ENCODE measurements around the gene RBM15. TPM values are rescaled to one million over a fixed set of nuclear protein-coding genes. Genes with fewer than 3 reads are reported as not detected.

RBM15 gene
- polyA plus RNA-seq, 4 donors: 1.6 to 13.9 (median 3.7) TPM

DNA sequence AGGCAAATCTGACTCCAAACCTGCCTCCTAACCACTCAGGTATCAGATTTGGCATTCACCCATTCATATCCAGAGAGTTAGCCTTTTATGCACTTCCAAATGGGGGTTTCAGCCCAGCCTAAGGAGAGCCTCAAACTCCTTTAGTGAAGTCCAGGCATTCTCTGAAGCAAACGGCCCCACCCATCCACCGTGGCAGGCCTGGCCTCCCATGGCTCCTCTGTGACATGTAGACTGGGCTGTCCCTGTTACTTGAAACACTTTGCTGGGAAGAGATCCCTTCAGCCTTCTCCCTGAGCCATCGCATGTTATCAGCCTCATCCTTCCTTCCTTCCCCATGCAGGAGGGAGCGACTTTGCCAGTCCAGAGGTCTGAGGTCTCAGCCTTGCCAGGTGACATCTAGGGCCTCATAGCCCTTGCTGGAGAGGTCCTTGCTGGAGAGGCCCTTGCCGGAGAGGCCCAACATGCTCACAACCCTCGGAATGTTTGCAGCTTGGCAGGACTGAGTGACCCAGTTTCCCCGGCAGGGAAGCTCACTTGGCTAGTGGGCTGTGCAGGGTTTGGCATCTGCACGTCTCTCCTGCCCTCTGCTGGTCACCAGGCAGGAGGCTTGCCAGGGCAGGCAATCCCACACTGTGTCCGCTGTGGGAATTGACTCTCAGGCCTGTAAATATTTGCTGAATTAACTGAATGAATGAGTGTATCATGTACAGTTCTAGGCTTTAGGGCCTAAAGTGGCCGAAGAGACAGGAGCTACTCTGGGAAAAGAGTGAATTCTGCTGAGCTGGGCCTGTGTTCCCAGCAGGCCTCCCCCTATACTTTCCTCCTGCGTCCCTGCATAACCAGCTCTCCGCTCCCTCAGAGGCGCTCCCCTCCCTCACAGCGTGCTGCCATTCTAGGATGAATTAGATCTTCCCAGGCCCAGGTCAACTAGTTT is 26.7 kb upstream of the RBM15 start:
- FAIRE-seq: no peak
- 41 to 44% (median 43%) methylated on average over 14 of the region's 14 CpGs for WGBS, 3 donors

DNA sequence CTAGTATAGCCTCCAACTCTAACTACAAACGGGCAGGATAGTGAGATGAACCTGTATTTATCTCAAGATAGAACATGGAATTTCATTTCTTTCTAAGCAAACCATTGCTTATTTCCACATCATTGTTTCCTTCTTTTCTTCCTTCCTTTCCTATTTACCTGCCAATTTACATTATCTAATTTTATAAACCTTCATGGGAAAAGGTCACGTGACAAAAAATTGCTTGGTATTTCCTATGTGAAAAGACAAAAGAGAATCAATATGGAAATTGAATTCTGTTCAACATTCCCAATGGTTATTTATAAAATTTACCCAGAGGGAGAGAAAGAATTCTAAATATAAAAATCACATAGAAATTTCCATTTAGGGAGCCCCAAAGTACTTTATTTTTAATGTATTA is 22.4 kb upstream of the RBM15 start:
- Histone ChIP-seq H3K4me1 (ENCODE audit: control insufficient read depth in 3 of 3, insufficient read depth in 2 of 3, low read depth in 1 of 3, low read length in 2 of 3) (no peaks in the 10 kb centered on the region), H3K36me3 (ENCODE audit: control insufficient read depth in 3 of 3, insufficient read depth in 2 of 3, low read depth in 1 of 3, low read length in 3 of 3) (no peaks in the 10 kb centered on the region), H3K4me3 (ENCODE audit: low read depth in 1 of 3, low read length in 3 of 3) (no peak overlapping the region), H3K27ac (ENCODE audit: low read depth in 1 of 3, low read length in 2 of 3) (no peak overlapping the region), H3K27me3 (ENCODE audit: control insufficient read depth in 3 of 3, insufficient read depth in 3 of 3, low read length in 3 of 3) (no peaks in the 10 kb centered on the region), H3K9me3 (ENCODE audit: control insufficient read depth in 2 of 2, insufficient read depth in 1 of 2, low read depth in 1 of 2, low read length in 1 of 2) (peaks cover 0 to 8% of the 10 kb centered on the region in 2 donors)
- FAIRE-seq (no peak), DNase-seq (no peak)
- WGBS, 3 donors: 78 to 88% (median 87%) methylated on average over 2 of the region's 2 CpGs

More for the DNA sequence above, 26.7 kb upstream of the RBM15 start:
- DNase-seq: peak; percentile 73 to 81
- H3K4me1 ChIP-seq (ENCODE audit: control insufficient read depth in 3 of 3, insufficient read depth in 2 of 3, low read depth in 1 of 3, low read length in 2 of 3): no peaks in the 10 kb centered on the region
- no peaks in the 10 kb centered on the region for H3K9me3 ChIP-seq (ENCODE audit: control insufficient read depth in 2 of 2, insufficient read depth in 1 of 2, low read depth in 1 of 2, low read length in 1 of 2)
- no peaks in the 10 kb centered on the region for H3K27me3 ChIP-seq (ENCODE audit: control insufficient read depth in 3 of 3, insufficient read depth in 3 of 3, low read length in 3 of 3)
- H3K4me3 ChIP-seq (ENCODE audit: low read depth in 1 of 3, low read length in 3 of 3): no peak overlapping the region
- H3K27ac ChIP-seq (ENCODE audit: low read depth in 1 of 3, low read length in 2 of 3): no peak overlapping the region
- no peaks in the 10 kb centered on the region for H3K36me3 ChIP-seq (ENCODE audit: control insufficient read depth in 3 of 3, insufficient read depth in 2 of 3, low read depth in 1 of 3, low read length in 3 of 3)

DNA sequence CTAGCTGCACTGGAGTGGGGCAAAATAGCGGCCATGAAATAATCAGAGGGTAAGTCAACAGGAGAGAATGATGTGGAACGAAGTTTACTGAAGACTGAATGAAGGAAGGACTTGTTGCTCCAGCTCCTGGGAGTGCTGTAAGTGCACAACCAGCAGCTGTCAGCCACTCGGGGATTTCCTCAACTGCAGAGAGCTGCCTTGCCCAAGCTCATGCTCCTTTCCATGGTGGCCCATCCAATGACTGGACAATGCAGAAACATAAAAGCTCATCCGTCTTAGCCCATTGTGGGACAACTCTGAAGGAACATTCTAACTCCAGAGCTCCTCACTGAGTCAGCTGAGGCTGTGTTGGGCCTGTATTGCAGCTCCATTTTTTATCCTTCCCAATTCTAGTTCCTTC is 21.1 kb upstream of the RBM15 start:
- H3K27ac ChIP-seq (ENCODE audit: low read depth in 1 of 3, low read length in 2 of 3): no peak overlapping the region
- H3K27me3 ChIP-seq (ENCODE audit: control insufficient read depth in 3 of 3, insufficient read depth in 3 of 3, low read length in 3 of 3): no peaks in the 10 kb centered on the region
- H3K4me3 ChIP-seq (ENCODE audit: low read depth in 1 of 3, low read length in 3 of 3): no peak overlapping the region
- no peaks in the 10 kb centered on the region for H3K36me3 ChIP-seq (ENCODE audit: control insufficient read depth in 3 of 3, insufficient read depth in 2 of 3, low read depth in 1 of 3, low read length in 3 of 3)
- DNase-seq: no peak
- H3K4me1 ChIP-seq (ENCODE audit: control insufficient read depth in 3 of 3, insufficient read depth in 2 of 3, low read depth in 1 of 3, low read length in 2 of 3): no peaks in the 10 kb centered on the region
- H3K9me3 ChIP-seq (ENCODE audit: control insufficient read depth in 2 of 2, insufficient read depth in 1 of 2, low read depth in 1 of 2, low read length in 1 of 2): peaks cover 0 to 8% of the 10 kb centered on the region in 2 donors
- WGBS, 3 donors: 84 to 89% (median 87%) methylated on average over 4 of the region's 4 CpGs
- FAIRE-seq: no peak

DNA sequence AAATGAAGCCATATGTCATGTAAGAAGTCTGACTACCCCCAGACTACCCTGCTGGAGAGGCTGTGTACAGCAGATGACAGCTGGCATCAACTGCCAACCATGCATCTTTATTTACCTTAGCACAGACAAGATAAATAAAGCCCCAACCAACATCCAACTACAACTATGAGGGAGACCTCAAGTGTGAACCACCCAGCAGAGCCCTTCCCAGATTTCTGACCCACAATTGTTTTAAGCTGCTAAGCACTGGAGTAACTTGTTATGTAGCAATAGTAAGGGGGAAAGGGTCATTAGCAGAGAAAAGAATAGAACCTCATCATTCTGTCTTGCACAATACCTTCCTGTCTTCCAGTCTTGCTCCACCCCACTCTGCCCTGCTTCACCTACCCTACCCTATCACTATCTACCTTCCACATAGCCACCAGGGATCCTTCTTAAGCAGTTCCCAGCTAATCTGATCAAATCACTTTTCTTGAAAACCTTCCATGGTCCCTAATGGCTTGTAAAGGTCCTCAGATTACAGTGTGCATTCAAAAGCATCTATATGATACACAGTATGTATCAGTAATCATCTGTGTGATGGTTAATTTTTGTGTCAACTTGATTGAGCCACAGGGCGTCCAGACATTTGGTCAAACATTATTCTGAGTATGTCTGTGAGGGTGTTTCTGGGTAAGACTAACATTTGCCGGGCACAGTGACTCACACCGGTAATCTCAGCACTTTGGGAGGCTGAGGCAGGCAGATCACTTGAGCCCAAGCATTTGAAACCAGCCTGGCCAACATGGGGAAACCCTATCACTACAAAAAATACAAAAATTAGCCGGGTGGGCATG is 19.6 kb upstream of the RBM15 start:
- Histone ChIP-seq H3K9me3 (ENCODE audit: control insufficient read depth in 2 of 2, insufficient read depth in 1 of 2, low read depth in 1 of 2, low read length in 1 of 2) (peaks cover 0 to 8% of the 10 kb centered on the region in 2 donors), H3K4me1 (ENCODE audit: control insufficient read depth in 3 of 3, insufficient read depth in 2 of 3, low read depth in 1 of 3, low read length in 2 of 3) (no peaks in the 10 kb centered on the region), H3K4me3 (ENCODE audit: low read depth in 1 of 3, low read length in 3 of 3) (no peak overlapping the region), H3K27ac (ENCODE audit: low read depth in 1 of 3, low read length in 2 of 3) (no peak overlapping the region), H3K27me3 (ENCODE audit: control insufficient read depth in 3 of 3, insufficient read depth in 3 of 3, low read length in 3 of 3) (no peaks in the 10 kb centered on the region), H3K36me3 (ENCODE audit: control insufficient read depth in 3 of 3, insufficient read depth in 2 of 3, low read depth in 1 of 3, low read length in 3 of 3) (no peaks in the 10 kb centered on the region)
- FAIRE-seq (no peak), DNase-seq (no peak)
- WGBS, 3 donors: 78 to 83% (median 81%) methylated on average over 4 of the region's 4 CpGs

DNA sequence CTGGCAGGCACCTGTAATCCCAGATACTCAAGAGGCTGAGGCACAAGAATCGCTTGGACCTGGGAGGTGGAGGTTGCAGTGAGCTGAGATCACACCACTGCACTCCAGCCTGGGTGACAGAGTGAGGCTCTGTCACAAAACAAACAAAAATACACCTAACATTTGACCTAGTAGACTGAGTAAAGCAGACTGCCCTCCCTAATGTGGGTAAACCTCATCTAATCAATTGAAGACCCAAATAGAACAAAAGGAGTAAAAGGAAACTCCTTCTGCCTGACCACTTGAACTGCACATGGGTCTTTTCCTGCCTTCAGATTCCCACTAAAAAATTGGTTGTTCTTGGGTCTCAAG is 19.0 kb upstream of the RBM15 start:
- Histone ChIP-seq H3K27ac (ENCODE audit: low read depth in 1 of 3, low read length in 2 of 3) (no peak overlapping the region), H3K4me1 (ENCODE audit: control insufficient read depth in 3 of 3, insufficient read depth in 2 of 3, low read depth in 1 of 3, low read length in 2 of 3) (no peaks in the 10 kb centered on the region), H3K9me3 (ENCODE audit: control insufficient read depth in 2 of 2, insufficient read depth in 1 of 2, low read depth in 1 of 2, low read length in 1 of 2) (peaks cover 0 to 8% of the 10 kb centered on the region in 2 donors), H3K36me3 (ENCODE audit: control insufficient read depth in 3 of 3, insufficient read depth in 2 of 3, low read depth in 1 of 3, low read length in 3 of 3) (no peaks in the 10 kb centered on the region), H3K27me3 (ENCODE audit: control insufficient read depth in 3 of 3, insufficient read depth in 3 of 3, low read length in 3 of 3) (no peaks in the 10 kb centered on the region), H3K4me3 (ENCODE audit: low read depth in 1 of 3, low read length in 3 of 3) (no peak overlapping the region)
- no peak for DNase-seq
- no peak for FAIRE-seq
- 88 to 100% (median 88%) methylated on average over 1 of the region's 1 CpG for WGBS, 3 donors

DNA sequence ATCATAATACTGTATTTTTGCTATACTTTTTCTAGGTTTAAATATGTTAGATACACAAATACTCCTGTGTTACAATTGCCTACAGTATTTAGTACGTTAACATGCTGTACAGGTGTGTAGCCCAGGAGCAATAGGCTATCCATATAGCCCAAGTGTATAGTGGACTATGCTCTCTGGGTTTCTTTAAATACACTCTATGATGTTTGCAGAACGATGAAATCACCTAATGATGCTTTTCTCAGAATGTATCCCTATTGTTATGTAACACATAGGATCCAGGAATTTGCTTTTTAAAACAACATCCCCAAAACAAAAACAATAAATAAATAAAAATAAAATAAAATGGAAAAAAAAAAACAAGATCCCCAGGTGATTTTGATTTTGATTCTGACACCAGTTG is 18.1 kb upstream of the RBM15 start:
- Histone ChIP-seq H3K27me3 (ENCODE audit: control insufficient read depth in 3 of 3, insufficient read depth in 3 of 3, low read length in 3 of 3) (no peaks in the 10 kb centered on the region), H3K9me3 (ENCODE audit: control insufficient read depth in 2 of 2, insufficient read depth in 1 of 2, low read depth in 1 of 2, low read length in 1 of 2) (peaks cover 0 to 8% of the 10 kb centered on the region in 2 donors), H3K4me3 (ENCODE audit: low read depth in 1 of 3, low read length in 3 of 3) (no peak overlapping the region), H3K27ac (ENCODE audit: low read depth in 1 of 3, low read length in 2 of 3) (no peak overlapping the region), H3K4me1 (ENCODE audit: control insufficient read depth in 3 of 3, insufficient read depth in 2 of 3, low read depth in 1 of 3, low read length in 2 of 3) (no peaks in the 10 kb centered on the region), H3K36me3 (ENCODE audit: control insufficient read depth in 3 of 3, insufficient read depth in 2 of 3, low read depth in 1 of 3, low read length in 3 of 3) (no peaks in the 10 kb centered on the region)
- DNase-seq: peak in 1 of 2 donors; percentile 35
- WGBS, 3 donors: 36 to 64% (median 61%) methylated on average over 2 of the region's 2 CpGs
- FAIRE-seq: no peak

DNA sequence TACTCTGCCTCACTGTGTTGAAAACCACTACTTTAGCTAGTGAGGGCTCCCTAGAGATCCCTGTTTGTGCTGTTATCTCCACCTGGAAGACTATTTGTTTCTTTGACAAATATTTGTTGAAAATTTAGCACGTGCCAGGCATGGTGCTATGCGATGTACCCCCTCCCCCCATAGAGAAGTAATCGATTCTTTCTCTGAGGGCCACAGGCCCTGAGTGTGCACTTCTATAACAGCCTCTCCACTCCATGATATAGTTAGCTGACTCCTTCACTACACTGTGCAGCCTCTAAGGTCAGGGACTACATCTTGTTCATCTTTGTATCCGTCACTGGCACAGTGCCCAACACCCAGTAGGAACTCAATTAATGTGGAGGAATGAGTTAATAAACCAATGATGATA is 17.3 kb upstream of the RBM15 start:
- 68 to 78% (median 76%) methylated on average over 4 of the region's 4 CpGs for WGBS, 3 donors
- FAIRE-seq (no peak), DNase-seq (no peak)
- Histone ChIP-seq H3K4me1 (ENCODE audit: control insufficient read depth in 3 of 3, insufficient read depth in 2 of 3, low read depth in 1 of 3, low read length in 2 of 3) (no peaks in the 10 kb centered on the region), H3K27ac (ENCODE audit: low read depth in 1 of 3, low read length in 2 of 3) (no peak overlapping the region), H3K36me3 (ENCODE audit: control insufficient read depth in 3 of 3, insufficient read depth in 2 of 3, low read depth in 1 of 3, low read length in 3 of 3) (no peaks in the 10 kb centered on the region), H3K9me3 (ENCODE audit: control insufficient read depth in 2 of 2, insufficient read depth in 1 of 2, low read depth in 1 of 2, low read length in 1 of 2) (peaks cover 0 to 8% of the 10 kb centered on the region in 2 donors), H3K4me3 (ENCODE audit: low read depth in 1 of 3, low read length in 3 of 3) (no peak overlapping the region), H3K27me3 (ENCODE audit: control insufficient read depth in 3 of 3, insufficient read depth in 3 of 3, low read length in 3 of 3) (no peaks in the 10 kb centered on the region)

DNA sequence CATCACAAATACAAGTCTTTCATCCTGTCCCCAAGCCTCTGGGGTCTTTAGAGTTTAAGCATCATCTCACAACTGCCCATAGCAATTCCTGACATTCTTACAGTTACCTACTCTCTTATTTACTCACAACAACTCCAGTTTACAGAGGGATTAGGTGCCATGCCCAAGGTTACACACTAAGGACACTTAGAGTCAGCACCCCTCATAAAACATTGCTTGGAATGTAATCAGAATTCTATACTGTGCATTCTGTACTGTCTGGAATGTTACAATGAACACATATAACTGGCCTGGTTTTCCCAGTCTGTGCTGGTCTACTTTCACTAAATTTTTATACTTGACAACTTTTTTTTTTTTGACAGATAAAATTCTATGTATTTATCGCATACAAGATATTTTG is 14.5 kb upstream of the RBM15 start:
- FAIRE-seq: no peak
- H3K4me1 ChIP-seq (ENCODE audit: control insufficient read depth in 3 of 3, insufficient read depth in 2 of 3, low read depth in 1 of 3, low read length in 2 of 3): no peaks in the 10 kb centered on the region
- no peak for DNase-seq
- no peaks in the 10 kb centered on the region for H3K36me3 ChIP-seq (ENCODE audit: control insufficient read depth in 3 of 3, insufficient read depth in 2 of 3, low read depth in 1 of 3, low read length in 3 of 3)
- H3K9me3 ChIP-seq (ENCODE audit: control insufficient read depth in 2 of 2, insufficient read depth in 1 of 2, low read depth in 1 of 2, low read length in 1 of 2): peaks cover 0 to 2% of the 10 kb centered on the region in 2 donors
- no peak overlapping the region for H3K27ac ChIP-seq (ENCODE audit: low read depth in 1 of 3, low read length in 2 of 3)
- H3K4me3 ChIP-seq (ENCODE audit: low read depth in 1 of 3, low read length in 3 of 3): no peak overlapping the region
- WGBS, 3 donors: 90 to 97% (median 93%) methylated on average over 1 of the region's 1 CpG
- H3K27me3 ChIP-seq (ENCODE audit: control insufficient read depth in 3 of 3, insufficient read depth in 3 of 3, low read length in 3 of 3): no peaks in the 10 kb centered on the region
